HG02798 (cell line): ENCODE measurements around the gene SPIN2B.

Source experiments
- ATAC-seq: cut with Tn5 transposase; IDR thresholded peaks from one replicate; pipeline ENCODE4 v1.9.1; 2021; ENCODE audit warnings: mild to moderate bottlenecking; ENCODE audit not compliant: unreplicated experiment, poor library complexity

The SPIN2B gene

DNA sequence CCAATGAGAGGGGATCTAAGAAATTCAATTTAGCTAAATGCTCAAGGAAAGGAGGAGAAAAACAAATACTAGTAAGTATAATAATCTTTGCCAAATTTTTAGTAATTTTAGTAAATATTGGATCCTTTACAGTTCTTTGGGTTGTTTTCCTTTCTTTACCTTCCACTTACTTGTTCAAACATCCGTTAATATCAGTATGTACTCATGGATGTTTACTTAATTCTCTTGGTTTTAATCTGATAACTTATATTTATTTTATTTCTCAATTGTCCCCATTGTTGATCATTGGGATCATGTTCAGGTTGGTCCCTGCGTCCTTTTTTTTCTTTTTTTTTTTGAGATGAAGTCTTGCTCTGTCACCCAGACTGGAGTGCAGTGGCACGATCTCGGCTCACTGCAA, 46.9 kb downstream of the SPIN2B start:
- no peak for ATAC-seq

DNA sequence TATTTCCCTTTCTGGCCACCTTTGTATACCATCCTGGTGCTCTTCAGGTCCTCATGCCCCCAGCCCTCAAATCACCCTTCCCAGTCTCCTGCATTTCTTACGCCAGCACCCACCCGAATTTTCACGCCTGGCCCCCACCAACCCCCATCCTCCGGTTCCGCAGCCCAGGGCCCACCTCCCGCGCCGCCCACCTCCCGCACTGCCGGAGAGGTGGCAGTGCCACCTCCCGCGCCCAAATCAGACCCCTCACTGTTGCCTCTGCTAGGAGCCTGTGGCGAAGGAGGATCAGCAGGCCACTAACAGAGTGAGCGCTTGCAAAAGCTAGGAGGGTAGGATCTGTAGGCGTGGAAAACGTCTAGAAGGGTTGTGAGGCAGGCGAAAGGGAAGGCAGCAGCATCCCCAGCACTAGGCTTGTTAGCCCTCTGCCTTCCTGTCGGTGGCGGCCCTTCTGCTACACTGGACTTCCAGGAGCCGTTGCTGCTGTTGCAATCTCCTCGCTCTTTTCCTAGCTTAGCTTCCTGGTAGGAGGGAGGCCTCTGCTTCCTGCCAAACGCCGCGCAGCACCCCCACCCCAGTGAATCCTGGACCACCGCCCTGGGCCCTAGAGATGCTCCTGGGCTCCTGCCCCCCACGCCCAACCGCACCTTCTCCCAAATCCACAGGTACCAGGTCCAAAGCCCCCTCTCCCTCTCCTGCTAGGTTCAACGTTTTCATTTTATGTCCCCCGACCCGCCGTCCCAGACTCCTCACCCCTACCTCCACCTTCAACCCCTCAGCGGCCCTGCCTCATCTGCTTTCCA, 51.0 kb downstream of the SPIN2B start:
- ATAC-seq, result no peak
